Loucy (cell line): Measurements from ENCODE around the gene TIMP1.

Experiments
- H2AFZ ChIP-seq: fragments of 200-600 bp; sonication (generic); 2 replicates; pipeline ENCODE4 v1.6.0; 2016; ENCODE audit warnings: antibody characterized with exemption, mild to moderate bottlenecking, low read length, moderate library complexity
- H3F3A ChIP-seq: fragments of 200-600 bp; 2 replicates; pipeline ENCODE4 v1.6.0; 2016; ENCODE audit warnings: antibody characterized with exemption, low read depth, mild to moderate bottlenecking
- H3K27me3 ChIP-seq: fragments of 200-600 bp; sonication (generic); 2 replicates; pipeline ENCODE4 v1.6.1; 2014; ENCODE audit warnings: low read length, mild to moderate bottlenecking; ENCODE audit not compliant: insufficient read depth, poor library complexity, severe bottlenecking
- H3K36me3 ChIP-seq: fragments of 200-600 bp; sonication (generic); 2 replicates; pipeline ENCODE4 v1.6.1; 2016; ENCODE audit warnings: low read length; ENCODE audit not compliant: insufficient read depth
- H3K4me1 ChIP-seq: fragments of 200-600 bp; sonication (generic); 2 replicates; pipeline ENCODE4 v1.5.1; 2014; ENCODE audit warnings: low read length, mild to moderate bottlenecking; ENCODE audit not compliant: insufficient read depth, poor library complexity, severe bottlenecking
- H3K4me2 ChIP-seq: fragments of 200-600 bp; sonication (generic); 2 replicates; pipeline ENCODE4 v1.6.0; 2014; ENCODE audit warnings: antibody characterized with exemption, low read length, low read depth, mild to moderate bottlenecking; ENCODE audit not compliant: poor library complexity, severe bottlenecking
- H3K4me3 ChIP-seq: fragments of 200-600 bp; sonication (generic); 2 replicates; pipeline ENCODE4 v1.5.1; 2014; ENCODE audit warnings: low read length, mild to moderate bottlenecking, mixed read lengths; ENCODE audit not compliant: poor library complexity, severe bottlenecking
- H3K79me2 ChIP-seq: fragments of 200-600 bp; sonication (generic); 2 replicates; pipeline ENCODE4 v1.6.1; 2014; ENCODE audit warnings: low read length; ENCODE audit not compliant: insufficient read depth
- H3K9ac ChIP-seq: fragments of 200-600 bp; sonication (generic); 2 replicates; pipeline ENCODE4 v1.6.0; 2014; ENCODE audit warnings: mild to moderate bottlenecking, low read depth, low read length, moderate library complexity; ENCODE audit not compliant: poor library complexity, severe bottlenecking
- H3K9me2 ChIP-seq: fragments of 200-600 bp; sonication (generic); replicated peaks from 2 replicates; pipeline ENCODE4 v1.6.1; 2016; ENCODE audit warnings: low read depth, low read length, mixed read lengths
- H3K9me3 ChIP-seq: fragments of 200-600 bp; sonication (generic); 2 replicates; pipeline ENCODE4 v1.6.1; 2014; ENCODE audit warnings: mild to moderate bottlenecking, antibody characterized with exemption, low read length, low read depth; ENCODE audit not compliant: insufficient read depth
- H4K20me1 ChIP-seq: fragments of 200-600 bp; sonication (generic); 2 replicates; pipeline ENCODE4 v1.6.0; 2014; ENCODE audit warnings: antibody characterized with exemption, low read length, mild to moderate bottlenecking; ENCODE audit not compliant: insufficient read depth, poor library complexity, severe bottlenecking
- CTCF ChIP-seq: fragments of 200-600 bp; sonication (generic); conservative IDR thresholded peaks from 2 replicates; pipeline ENCODE4 v1.5.1; 2014; ENCODE audit warnings: mild to moderate bottlenecking, antibody characterized with exemption, low read length
- EZH2phosphoT487 ChIP-seq: fragments of 200-600 bp; IDR thresholded peaks from 2 replicates; pipeline ENCODE4 v1.6.1; 2018; ENCODE audit warnings: antibody characterized with exemption, mild to moderate bottlenecking, moderate library complexity, borderline replicate concordance

The TIMP1 gene

GRCh38 chrX:47585273-47585672 is 3.0 kb downstream of the TIMP1 start:
- Histone ChIP-seq H4K20me1 (peaks cover 4% of the 10 kb centered on the region), H3F3A (no peaks in the 10 kb centered on the region), H3K4me1 (peaks cover 20% of the 10 kb centered on the region), H3K9me3 (no peaks in the 10 kb centered on the region), H3K79me2 (peaks cover 23% of the 10 kb centered on the region), H3K9ac (no peak overlapping the region), H3K4me3 (no peak overlapping the region), H2AFZ (no peak overlapping the region), H3K27me3 (no peaks in the 10 kb centered on the region), H3K4me2 (no peak overlapping the region), H3K36me3 (no peaks in the 10 kb centered on the region), H3K9me2 (no peaks in the 10 kb centered on the region)
- TF ChIP-seq EZH2phosphoT487 (no peak), CTCF (no peak)

- no peaks in the 10 kb centered on the region for H3F3A ChIP-seq
- no peak overlapping the region for H3K4me3 ChIP-seq
- H2AFZ ChIP-seq = no peak overlapping the region
- H3K79me2 ChIP-seq = peaks cover 23% of the 10 kb centered on the region
- H3K9me3 ChIP-seq = no peaks in the 10 kb centered on the region
- H4K20me1 ChIP-seq = peaks cover 4% of the 10 kb centered on the region
- no peak overlapping the region for H3K9ac ChIP-seq
- H3K4me1 ChIP-seq = peaks cover 20% of the 10 kb centered on the region
- no peaks in the 10 kb centered on the region for H3K27me3 ChIP-seq
- no peak for TF ChIP-seq EZH2phosphoT487
- no peak for TF ChIP-seq CTCF
- H3K9me2 ChIP-seq = no peaks in the 10 kb centered on the region
- H3K4me2 ChIP-seq = no peak overlapping the region
- no peaks in the 10 kb centered on the region for H3K36me3 ChIP-seq
Measured at GRCh38 chrX:47586043-47586787, 4.0 kb downstream of the TIMP1 start.

GRCh38 chrX:47587091-47587891 is 5.1 kb downstream of the TIMP1 start:
- Histone ChIP-seq H2AFZ (no peak overlapping the region), H3K27me3 (no peaks in the 10 kb centered on the region)

More at GRCh38 chrX:47587091-47587891, 5.1 kb downstream of the TIMP1 start:
- TF ChIP-seq EZH2phosphoT487 (no peak), CTCF (no peak)
- peaks cover 22% of the 10 kb centered on the region for H3K79me2 ChIP-seq
- H3K4me1 ChIP-seq = peaks cover 13% of the 10 kb centered on the region
- H3K36me3 ChIP-seq = no peaks in the 10 kb centered on the region
- no peaks in the 10 kb centered on the region for H3F3A ChIP-seq
- no peak overlapping the region for H3K9ac ChIP-seq
- no peaks in the 10 kb centered on the region for H3K9me3 ChIP-seq
- H3K4me2 ChIP-seq = no peak overlapping the region
- peaks cover 4% of the 10 kb centered on the region for H4K20me1 ChIP-seq
- no peak overlapping the region for H3K4me3 ChIP-seq
- H3K9me2 ChIP-seq = no peaks in the 10 kb centered on the region
